GM21717 (cell line): Measurements from ENCODE around the gene ESYT2.
A peak's percentile ranks its signal among the peaks of the same experiment; 100 is the strongest.

Source experiments
- ATAC-seq: cut with Tn5 transposase; IDR thresholded peaks from one replicate; pipeline ENCODE4 v1.9.1; 2021; ENCODE audit warnings: mild to moderate bottlenecking, moderate library complexity; ENCODE audit not compliant: unreplicated experiment

Gene ESYT2

DNA sequence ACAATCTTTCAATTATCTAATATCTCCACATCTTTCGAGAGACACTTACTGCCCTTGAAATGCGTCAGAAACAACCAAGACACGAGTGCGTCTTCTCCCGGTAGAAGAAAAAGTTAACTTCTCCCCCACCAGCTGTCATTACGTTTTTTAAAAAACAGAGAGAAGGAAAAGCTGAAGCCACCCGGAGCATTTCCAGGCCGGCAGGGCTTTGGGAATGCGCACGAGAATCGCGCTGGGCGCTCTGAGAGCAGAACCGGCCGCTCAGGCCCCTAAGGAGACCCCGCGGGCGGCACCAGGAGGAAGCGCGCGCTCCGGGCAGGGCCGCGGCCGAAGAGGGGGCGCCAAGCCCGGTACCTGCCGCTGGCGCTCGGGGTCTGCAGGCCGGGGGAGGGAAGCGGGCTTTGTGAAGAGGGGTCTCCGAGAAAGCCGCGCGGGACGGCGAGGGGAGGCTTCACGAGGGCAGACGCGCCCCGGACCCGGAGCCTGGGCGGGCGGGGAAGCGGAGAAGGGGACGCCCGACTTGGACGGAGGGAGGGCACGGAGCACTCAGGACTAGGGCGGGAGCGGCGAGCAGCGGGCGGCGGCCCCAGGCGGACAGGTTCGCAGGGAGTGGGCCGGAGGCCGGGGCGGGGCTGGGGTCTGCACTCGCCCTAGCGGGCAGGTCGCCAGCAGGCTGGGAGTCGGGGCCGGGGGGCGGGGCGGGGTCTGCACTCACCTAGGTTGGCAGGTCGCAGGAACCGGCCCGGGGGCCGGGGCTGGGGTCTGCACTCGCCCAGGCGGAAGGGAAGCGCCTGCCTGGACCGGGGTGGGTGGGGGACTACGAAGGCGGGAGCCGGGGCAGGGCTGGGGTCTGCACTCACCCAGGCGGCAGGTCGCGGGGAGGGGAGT is 932 bp downstream of the ESYT2 start:
- ATAC-seq: no peak

DNA sequence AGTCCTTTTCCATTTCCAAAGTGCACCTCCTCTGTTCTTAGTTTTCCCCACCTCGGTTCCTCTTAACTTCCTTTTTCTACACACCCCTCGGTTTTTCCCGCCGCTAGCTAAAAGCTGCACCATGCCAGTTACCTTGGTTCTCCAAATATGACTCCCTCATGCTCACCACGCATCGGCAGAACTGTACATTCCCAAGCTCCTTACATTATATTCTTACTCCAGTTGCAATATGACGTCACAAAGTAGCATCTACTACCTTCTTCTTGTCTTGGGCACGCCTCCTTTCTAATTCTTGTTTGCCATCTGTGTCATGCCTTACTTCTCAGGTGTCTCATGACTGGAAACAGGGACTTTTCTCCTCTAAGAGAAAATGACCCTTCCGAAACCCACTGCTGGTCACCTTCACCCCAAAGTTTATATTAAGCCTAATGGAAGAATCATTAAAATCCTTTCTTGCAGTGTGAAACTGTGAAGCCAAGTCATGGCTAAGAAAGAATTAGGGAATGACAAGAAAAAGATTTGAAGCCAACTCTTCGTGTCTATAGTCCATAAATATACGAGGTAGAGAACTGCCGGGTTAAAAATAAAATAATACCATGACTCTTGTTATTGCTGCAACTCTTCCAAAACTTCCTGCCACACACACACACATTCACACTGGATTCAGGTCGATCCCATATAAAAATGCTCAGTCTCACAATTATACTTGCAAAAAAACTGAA is 1.7 kb downstream of the ESYT2 start:
- ATAC-seq: no peak

DNA sequence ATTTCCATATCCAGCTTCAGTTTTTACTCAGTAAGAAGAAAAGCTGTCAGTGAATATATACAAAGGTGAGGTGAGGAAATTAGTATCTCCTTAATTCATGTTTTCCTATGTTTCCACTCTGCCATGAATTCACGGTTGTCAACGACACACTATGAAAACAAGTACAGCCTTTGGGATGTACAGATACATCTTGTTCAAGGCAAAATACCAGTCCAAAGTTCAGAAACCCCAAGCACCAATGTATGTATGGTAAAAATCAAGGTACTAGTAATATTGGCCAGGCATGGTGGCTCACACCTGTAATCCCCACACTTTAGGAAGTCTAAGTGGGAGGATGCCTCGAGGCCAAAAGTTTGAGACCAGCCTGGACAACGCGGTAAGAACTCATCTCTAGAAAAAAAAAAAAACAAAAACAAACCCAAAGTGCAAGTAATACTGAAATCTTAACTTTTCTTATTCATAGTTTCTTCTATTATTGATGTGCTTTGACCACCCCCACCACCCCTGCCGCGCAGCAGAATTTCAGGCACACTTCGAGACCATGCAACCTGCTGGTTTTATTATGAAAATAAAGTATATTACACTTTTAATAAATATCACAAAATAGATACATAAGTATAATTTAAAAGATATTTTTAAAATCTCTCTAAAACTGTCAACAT is 3.5 kb downstream of the ESYT2 start:
- ATAC-seq: no peak

DNA sequence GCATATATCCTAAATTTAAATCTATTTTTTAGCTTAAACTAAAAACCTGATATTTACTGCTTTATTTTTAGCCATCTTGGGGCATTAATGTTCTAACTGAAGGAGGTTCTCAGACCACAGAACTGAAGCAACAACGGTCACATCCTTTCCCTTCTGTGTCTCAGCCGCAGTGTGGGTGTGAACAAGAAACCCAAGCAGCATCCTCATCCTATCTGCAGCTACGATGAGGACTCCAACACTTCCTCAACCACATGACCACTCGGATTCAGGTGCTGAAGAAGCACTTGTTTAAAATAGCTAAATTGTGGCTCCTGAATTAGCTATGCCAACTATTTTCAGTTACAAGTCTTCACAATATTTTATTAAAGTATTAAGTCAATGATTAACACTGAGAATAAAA is 5.3 kb downstream of the ESYT2 start:
- ATAC-seq: peak; percentile 59

DNA sequence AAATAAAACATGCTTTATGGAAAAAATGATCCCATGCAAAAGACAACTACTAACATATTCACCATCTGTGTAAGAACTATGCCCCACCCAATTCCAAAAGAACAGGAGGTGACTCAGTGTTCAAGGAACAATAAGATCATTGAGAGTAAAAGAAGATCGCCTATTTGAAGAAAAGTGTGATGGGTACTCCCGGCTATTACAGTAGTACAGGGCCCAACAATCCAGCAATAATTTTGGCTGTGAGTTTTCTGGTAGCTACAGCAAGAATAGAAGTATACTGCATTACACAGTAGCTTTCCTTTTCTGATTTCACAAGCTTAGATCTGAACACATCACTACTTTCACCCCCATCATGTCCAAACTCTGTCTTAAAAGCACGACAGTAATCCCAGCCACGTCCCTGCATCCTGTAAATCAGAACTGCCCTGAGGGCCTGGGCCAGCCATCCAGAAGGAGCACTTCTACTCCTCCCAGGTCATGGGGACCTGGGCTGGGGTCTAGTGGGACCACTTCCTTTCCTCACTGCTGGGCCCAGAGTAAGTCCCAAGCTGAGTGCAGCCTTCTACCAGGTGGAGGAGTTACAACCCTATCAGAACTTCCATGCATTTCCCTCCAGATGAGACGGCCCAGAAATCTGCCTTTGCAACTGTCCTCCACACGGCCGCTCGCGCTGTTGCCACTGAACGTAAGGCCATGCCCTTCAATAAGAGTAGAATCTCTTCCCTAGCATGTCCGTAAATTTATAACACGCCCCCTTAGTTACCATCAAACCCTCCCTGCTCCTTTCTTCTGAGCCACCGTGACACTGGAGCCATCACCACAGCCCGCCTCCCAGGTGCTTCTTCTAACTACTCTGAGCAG is 7.9 kb downstream of the ESYT2 start:
- no peak for ATAC-seq

DNA sequence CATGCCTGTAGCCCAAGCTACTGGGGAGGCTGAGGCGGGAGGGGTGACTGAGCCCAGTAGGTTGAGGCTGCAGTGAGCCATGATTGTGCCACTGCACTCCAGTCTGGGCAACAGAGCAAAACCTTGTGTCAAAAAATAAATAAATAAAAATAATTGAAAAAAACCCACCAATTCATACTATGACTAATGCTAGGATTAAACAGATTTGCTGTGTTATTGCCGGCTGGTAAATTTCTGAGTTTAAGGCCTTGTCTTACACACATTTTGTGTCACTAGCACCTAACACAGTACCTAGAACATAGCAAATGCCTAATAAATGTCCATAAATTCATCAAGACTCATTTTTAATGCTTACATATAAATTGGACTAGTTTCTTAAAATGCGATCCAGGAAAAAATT is 8.7 kb downstream of the ESYT2 start:
- ATAC-seq: no peak

DNA sequence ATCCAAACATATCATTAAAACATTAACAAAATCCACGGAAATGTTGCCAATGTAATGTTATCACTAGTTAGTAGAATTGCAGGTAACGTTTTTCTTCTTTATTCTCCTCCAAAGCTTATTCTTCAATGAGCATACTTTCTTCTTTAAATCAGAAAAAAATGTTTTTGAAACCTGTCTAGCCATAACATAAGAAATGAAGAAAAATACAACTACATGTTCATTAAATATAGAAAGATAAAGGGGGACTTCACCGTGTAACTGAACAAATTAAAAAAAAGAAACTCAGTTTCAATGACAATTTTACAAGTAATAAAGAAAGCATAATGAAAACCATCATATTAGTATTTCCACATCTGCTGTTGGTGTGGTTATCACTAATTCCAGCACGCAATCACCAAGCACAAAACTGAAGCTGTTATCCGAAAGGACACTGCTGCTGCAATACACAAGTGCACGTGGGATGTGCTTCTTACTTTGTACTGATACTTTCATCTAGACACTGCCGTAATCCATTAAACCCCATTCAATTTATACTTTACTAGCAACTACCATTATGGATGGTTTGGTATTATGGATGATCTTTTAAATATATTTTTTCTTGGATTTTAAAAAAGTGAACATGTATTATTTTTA is 9.6 kb downstream of the ESYT2 start:
- no peak for ATAC-seq

DNA sequence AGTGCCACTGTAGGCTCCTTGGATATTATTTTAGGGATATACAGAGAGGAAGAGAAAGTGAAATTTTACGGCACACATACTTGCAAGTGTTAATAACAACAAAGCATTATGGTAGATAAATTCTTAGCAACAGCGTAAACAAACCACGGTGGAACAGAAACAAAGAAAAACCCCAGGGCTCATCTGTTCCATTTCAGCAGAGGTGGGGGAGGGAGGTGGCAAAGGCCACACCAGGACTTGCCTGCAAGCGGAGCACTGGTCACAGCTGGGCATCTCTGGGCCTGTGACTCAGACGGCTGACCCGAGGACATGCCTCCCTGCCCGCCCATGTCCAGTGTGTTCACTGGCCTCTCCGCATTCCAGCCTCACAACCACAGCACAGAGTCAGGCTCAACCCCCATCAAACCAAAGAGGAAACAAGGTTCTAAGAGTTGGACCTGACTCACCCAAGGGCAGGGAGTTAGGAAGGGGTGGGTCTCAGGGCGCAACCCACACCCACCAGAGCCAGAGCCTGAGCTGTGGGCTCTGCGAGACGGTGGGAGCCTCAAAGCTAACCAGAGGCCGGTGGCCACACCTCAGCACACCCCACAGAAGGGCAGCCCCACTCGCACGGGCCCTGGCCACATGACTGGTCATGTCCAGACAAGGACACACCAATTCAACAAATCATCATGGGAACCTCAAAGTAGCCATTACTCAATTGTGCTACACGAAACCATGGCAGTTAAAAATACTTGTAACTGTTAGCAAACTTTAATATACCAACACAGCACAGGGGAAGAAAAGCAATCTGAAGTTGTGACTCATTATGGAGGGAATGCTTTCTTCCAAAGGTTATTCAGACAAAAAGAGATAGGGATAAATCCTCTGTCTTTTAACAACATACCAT is 10.7 kb downstream of the ESYT2 start:
- ATAC-seq: peak; percentile 88

DNA sequence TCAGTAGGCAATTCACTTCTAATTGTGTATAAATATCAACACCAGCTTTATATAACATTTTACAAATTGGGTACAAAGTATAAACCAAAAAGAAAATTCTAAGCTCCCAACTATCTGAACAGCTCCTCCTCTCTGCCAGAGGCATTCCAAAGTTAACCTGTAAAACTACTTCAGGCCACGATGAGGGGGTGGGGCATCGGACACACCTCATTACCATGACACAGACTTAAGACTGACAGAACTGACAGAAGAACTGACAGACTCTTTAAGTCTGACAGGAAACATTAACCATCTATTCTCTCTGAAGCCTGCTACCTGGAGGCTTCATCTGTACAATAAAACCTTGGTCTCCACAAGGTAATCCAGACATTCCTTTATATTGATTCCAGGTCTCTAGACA is 12.3 kb downstream of the ESYT2 start:
- ATAC-seq: no peak

DNA sequence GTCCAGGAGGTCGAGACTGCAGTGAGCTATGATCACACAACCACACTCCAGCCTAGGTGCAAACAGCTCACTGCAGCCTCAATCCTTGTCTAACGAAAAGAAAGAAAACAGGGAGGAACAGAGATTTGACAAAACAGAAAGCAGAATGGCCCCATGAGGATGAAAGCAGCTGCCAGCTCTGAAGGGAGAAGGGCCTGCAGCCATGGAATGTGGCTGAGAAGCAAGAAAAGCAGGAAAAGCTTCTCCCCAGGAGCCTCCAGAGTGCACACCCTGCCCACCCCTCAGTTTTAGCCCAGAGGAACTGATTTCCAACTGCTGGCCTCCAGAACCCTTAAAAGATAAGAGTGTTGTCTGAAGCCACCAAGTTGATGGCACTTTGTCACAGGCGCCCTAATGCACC is 13.0 kb downstream of the ESYT2 start:
- ATAC-seq: no peak

DNA sequence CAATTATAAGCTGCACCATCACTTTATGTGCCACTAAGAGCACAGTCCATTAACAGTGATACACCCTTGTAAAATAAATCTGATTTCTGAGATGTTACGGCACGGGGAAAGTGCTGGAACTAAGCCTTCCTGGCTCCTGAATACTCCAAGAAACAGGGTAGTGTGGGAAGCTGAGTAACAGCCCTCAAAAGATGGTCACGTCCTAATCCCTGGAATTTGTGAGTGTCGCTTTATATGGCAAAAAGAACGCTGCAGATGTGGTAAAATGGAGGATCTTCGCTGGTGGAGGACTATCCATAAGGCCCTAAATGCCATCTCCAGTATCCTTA is 13.5 kb downstream of the ESYT2 start:
- ATAC-seq: no peak

DNA sequence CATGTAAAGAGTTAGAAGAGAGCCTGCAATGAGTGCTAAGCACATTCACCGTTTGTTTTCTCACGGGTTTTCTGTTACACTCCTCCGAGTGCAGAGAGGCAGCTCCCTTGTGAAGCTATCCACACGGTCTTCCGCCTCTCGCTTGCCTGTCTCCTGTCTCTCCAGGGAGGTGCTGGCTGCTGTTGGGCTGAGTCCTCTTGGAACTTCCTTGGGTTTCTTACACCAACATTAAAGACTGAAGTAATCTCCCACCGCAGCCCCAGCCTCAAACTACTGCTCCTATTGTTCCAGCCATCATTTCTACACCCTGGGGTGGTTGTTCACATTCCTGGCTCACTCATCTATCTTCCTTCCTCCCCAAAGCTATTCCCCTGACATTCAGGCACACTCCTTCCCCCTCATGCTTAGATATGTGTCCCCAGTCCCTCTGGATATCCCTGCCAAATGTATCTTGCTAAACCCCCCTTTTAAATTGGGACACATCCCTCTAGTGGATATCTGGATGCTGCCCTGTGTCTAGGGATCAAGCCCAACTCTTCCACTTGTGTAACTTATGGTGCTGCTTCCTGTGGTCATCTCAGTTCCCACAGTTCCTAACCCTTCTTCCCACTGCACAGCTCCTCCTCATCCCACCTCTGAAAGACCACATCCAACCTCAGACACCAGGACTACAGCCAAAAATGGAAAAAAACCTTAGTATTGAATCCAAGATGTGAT is 14.1 kb downstream of the ESYT2 start:
- no peak for ATAC-seq

DNA sequence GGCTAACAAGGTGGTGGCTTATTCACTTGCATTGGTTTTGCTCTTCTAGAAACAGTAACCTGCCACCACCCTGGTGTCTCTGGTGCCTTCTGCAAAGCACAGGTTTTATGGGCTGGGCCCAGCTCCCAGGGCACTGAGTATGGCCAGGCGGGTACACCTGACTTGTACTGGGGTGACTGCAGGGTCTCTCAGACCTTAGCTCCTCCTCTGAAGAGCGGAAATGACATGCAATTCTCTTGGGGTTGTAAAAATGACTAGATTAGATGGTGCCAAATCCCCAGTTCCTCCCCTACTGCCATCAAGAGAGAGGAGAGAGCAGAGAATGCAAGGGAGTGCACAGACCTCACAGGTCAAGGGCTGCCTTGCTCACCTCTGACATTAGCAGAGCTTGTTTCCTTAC is 14.7 kb downstream of the ESYT2 start:
- no peak for ATAC-seq

DNA sequence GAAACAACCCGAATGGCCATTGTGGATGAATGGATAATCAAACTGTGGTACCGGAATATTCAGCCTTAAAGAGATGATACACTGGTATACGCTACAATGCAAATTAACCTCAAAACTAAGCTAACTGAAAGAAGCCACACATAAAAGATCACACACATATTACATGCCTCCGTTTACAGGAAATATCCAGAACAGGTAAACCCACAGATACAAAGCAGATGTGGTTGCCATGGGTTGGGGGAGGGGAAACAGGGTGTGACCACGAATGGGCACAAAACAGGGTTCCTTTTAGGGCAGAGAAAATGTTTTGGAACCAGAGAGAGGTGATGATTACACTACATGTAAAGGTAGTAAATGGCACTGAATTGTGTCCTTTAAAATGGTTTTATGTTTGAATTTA is 16.6 kb downstream of the ESYT2 start:
- no peak for ATAC-seq

DNA sequence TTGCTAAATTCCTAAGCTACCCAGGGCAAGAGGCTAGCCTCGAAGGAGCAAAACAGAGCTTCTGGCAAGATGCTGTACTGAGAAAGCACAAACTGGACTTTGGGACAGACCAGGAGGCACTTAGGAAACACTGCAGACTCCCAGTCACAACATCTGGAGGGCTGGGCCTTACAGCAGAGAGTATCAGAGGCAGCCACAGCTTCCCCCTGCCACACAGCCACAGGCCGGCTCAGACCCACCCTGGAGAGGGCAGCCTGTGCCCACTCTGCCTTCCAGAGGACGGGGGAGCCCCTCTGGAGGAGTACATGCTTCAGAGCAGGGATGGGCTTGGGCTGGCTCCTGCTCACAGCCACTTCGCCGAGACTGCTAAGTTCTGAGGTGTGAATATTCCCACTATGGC is 17.4 kb downstream of the ESYT2 start:
- no peak for ATAC-seq

DNA sequence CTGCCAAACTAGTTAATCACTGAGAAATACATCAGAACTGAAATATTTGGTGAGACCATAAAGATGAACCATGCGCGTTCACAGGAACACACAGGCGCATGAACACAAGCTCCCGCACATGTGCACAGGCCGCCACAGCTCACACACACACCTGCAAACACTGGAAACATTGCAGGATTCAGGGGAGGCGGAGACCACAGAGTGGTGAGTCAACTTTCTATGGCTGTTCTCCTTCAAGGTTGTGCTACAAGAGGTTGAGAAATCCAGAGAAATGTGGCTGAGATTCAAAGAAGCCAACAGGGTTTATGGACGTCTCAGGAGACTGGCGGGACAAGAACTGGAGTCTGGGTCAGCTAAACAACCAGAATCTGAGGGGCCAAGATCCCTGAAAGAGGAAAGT is 17.8 kb downstream of the ESYT2 start:
- ATAC-seq: no peak

DNA sequence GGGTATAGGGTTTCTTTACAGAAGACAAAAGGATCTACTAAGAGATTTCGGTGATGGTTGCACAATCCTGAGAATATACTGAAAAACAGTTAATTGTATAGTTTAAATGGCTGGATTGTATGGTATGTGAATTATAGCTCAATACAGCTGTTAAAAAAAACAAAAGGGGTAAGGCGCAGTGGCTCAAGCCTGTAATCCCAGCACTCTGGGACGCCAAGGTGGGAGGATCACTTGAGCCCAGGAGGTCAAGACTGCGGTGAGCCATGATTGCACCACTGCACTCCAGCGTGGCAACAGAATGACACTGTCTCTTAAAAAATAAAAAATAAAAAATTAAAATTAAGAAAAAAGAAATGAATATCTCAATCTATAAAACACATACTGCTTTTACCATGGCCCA is 18.5 kb downstream of the ESYT2 start:
- ATAC-seq: no peak

DNA sequence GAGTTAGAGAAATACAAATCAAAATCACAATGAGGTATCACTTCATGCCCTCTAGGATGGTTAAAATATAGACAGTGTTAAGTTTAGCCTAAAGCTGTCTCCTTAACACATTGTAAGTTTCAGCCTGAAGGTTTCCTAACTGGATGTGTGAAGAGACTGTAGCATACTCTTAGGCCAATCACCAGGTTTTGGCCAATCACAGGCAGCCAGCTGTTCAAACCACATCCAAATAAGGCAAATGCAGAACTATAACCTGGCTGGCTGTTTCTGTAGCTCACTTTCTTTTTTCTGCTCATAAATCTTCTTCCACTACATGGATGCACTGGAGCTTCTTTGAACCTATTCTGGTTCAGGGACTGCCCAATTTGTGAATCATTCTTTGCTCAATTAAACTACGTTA is 19.7 kb downstream of the ESYT2 start:
- ATAC-seq: peak; percentile 94

DNA sequence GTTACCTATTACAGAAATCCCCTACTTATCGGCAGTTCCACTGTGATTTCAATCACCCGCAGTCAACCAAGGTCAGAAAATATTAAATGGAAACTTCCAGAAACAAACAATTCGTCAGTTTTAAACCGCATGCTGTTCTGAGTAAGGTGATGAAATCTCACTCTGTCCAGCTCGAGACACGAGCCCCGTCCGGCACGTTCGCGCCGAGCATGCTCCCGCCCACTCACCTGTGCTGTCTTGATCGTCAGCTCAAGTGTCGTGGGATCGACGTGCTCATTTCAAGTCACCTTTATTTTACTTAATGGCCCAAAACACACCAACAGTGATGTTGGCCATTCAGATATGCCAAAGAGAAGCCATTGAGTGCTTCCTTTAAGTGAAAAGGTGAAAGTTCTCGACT is 21.2 kb downstream of the ESYT2 start:
- ATAC-seq: no peak
